ENCODE data around the gene SAFB2.

- TF ChIP-seq EZH2phosphoT487 (IDR thresholded peaks at IDR 0.05; ENCODE audit: borderline replicate concordance, low read length) (no peak), CTCF (IDR thresholded peaks at IDR 0.05; ENCODE audit: low read depth, low read length, poor library complexity, severe bottlenecking) (no peak)
Observed at GRCh38 chr19:5559804-5560133, 62.8 kb downstream of the SAFB2 start.
